ENCODE data around the gene PGBD5. TPM values are rescaled to one million over a fixed set of nuclear protein-coding genes. Genes with fewer than 3 reads are reported as not detected.

The PGBD5 gene
- polyA plus RNA-seq, 1 donor (not counting 4 experiments of a cell fraction or from before 2014, with no cell fraction given), result 0.28 TPM

DNA sequence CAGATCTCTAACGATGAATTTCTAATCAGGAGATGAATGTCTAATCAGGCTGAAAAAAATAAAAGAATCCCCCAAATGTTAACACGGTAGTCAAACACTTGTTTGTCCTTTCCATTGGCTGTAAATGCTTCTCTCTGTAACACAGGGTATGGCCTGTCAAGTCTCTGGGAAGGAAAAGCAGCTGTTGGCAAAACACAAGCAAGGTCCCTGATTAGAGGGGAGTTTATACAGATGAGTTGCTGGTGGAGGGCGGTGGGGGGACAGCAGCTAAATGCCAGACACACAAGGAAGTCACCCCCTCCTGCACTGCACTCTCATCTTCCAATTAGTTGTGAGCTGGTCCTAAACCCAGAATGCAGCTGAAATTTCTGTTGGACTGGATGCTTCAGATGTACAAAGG is 51.0 kb downstream of the PGBD5 start:
- peaks cover 16% of the 10 kb centered on the region for H3K27me3 ChIP-seq (ENCODE audit: control insufficient read depth, extremely low read depth, insufficient read depth, low read length)
- peaks cover 6% of the 10 kb centered on the region for H3K9me3 ChIP-seq (ENCODE audit: control insufficient read depth, low read depth, low read length)
- no peak overlapping the region for H2AFZ ChIP-seq (ENCODE audit: control insufficient read depth, low read length)
- H3K9ac ChIP-seq (ENCODE audit: control insufficient read depth, extremely low read depth, insufficient read depth, low read length), result no peak overlapping the region
- dilution Hi-C loops (cut with MboI; ENCODE audit: extremely low pct_ligation_motif_present, low sequenced_read_pairs), result no loop called here
- DNase-seq (ENCODE audit: low read depth, low spot score), result no peak
- no peak overlapping the region for H3K27ac ChIP-seq (ENCODE audit: control insufficient read depth, insufficient read depth, low read length)
- no peaks in the 10 kb centered on the region for H4K20me1 ChIP-seq (ENCODE audit: control insufficient read depth, extremely low read depth, insufficient read depth, low read length)
- no peak overlapping the region for H3K4me2 ChIP-seq (ENCODE audit: control insufficient read depth, extremely low read depth, insufficient read depth, low read depth, low read length)
- H3K4me1 ChIP-seq (ENCODE audit: control insufficient read depth, extremely low read depth, insufficient read depth, low read length), result no peaks in the 10 kb centered on the region
- H3K4me3 ChIP-seq (ENCODE audit: control insufficient read depth in 2 of 3, extremely low read depth in 1 of 3, insufficient read depth in 2 of 3, low read depth in 1 of 3, low read length in 3 of 3), result no peak overlapping the region
- H3K79me2 ChIP-seq (ENCODE audit: control insufficient read depth, insufficient read depth, low read length), result no peaks in the 10 kb centered on the region
- no peaks in the 10 kb centered on the region for H3K36me3 ChIP-seq (ENCODE audit: control insufficient read depth in 2 of 2, extremely low read depth in 1 of 2, insufficient read depth in 2 of 2, low read length in 2 of 2)
- TF ChIP-seq, protein P1, sequence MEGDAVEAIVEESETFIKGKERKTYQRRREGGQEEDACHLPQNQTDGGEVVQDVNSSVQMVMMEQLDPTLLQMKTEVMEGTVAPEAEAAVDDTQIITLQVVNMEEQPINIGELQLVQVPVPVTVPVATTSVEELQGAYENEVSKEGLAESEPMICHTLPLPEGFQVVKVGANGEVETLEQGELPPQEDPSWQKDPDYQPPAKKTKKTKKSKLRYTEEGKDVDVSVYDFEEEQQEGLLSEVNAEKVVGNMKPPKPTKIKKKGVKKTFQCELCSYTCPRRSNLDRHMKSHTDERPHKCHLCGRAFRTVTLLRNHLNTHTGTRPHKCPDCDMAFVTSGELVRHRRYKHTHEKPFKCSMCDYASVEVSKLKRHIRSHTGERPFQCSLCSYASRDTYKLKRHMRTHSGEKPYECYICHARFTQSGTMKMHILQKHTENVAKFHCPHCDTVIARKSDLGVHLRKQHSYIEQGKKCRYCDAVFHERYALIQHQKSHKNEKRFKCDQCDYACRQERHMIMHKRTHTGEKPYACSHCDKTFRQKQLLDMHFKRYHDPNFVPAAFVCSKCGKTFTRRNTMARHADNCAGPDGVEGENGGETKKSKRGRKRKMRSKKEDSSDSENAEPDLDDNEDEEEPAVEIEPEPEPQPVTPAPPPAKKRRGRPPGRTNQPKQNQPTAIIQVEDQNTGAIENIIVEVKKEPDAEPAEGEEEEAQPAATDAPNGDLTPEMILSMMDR (optimal IDR thresholded peaks at IDR 0.05 in 1 of 3, IDR thresholded peaks at IDR 0.05 in 1 of 3, conservative IDR thresholded peaks at IDR 0.05 in 1 of 3; ENCODE audit: extremely low read depth in 1 of 3, insufficient read depth in 2 of 3, low read length in 3 of 3), result no peak
- TF ChIP-seq EZH2 (IDR thresholded peaks at IDR 0.05; ENCODE audit: low read length), result no peak
- no peaks in the 10 kb centered on the region for H3K9me1 ChIP-seq (ENCODE audit: control insufficient read depth, extremely low read depth, insufficient read depth, low read length)
- no peak for FAIRE-seq

GRCh38 chr1:230371923-230372703 is 54.0 kb downstream of the PGBD5 start:
- Histone ChIP-seq H3K4me2 (ENCODE audit: control insufficient read depth, extremely low read depth, insufficient read depth, low read depth, low read length) (no peak overlapping the region), H3K27me3 (ENCODE audit: control insufficient read depth, extremely low read depth, insufficient read depth, low read length) (peaks cover 22% of the 10 kb centered on the region), H3K79me2 (ENCODE audit: control insufficient read depth, insufficient read depth, low read length) (no peaks in the 10 kb centered on the region), H3K9me3 (ENCODE audit: control insufficient read depth, low read depth, low read length) (no peaks in the 10 kb centered on the region), H3K4me1 (ENCODE audit: control insufficient read depth, extremely low read depth, insufficient read depth, low read length) (no peaks in the 10 kb centered on the region), H4K20me1 (ENCODE audit: control insufficient read depth, extremely low read depth, insufficient read depth, low read length) (no peaks in the 10 kb centered on the region), H3K9ac (ENCODE audit: control insufficient read depth, extremely low read depth, insufficient read depth, low read length) (no peak overlapping the region), H3K27ac (ENCODE audit: control insufficient read depth, insufficient read depth, low read length) (no peak overlapping the region), H3K9me1 (ENCODE audit: control insufficient read depth, extremely low read depth, insufficient read depth, low read length) (no peaks in the 10 kb centered on the region), H3K4me3 (ENCODE audit: control insufficient read depth in 2 of 3, extremely low read depth in 1 of 3, insufficient read depth in 2 of 3, low read depth in 1 of 3, low read length in 3 of 3) (no peak overlapping the region), H3K36me3 (ENCODE audit: control insufficient read depth in 2 of 2, extremely low read depth in 1 of 2, insufficient read depth in 2 of 2, low read length in 2 of 2) (no peaks in the 10 kb centered on the region), H2AFZ (ENCODE audit: control insufficient read depth, low read length) (no peak overlapping the region)
- FAIRE-seq (no peak), DNase-seq (ENCODE audit: low read depth, low spot score) (no peak)
- TF ChIP-seq, protein P1 (optimal IDR thresholded peaks at IDR 0.05 in 1 of 3, IDR thresholded peaks at IDR 0.05 in 1 of 3, conservative IDR thresholded peaks at IDR 0.05 in 1 of 3; ENCODE audit: extremely low read depth in 1 of 3, insufficient read depth in 2 of 3, low read length in 3 of 3), result no peak
- no peak for TF ChIP-seq EZH2 (IDR thresholded peaks at IDR 0.05; ENCODE audit: low read length)
- dilution Hi-C loops (cut with MboI; ENCODE audit: extremely low pct_ligation_motif_present, low sequenced_read_pairs), result no loop called here

All from keratinocyte (primary cell).